ENCODE data around the gene GAD2. TPM values are rescaled to one million over a fixed set of nuclear protein-coding genes. Genes with fewer than 3 reads are reported as not detected.

Gene GAD2
- total and polyA plus RNA-seq, 7 experiments from 2014 or later = not detected

DNA sequence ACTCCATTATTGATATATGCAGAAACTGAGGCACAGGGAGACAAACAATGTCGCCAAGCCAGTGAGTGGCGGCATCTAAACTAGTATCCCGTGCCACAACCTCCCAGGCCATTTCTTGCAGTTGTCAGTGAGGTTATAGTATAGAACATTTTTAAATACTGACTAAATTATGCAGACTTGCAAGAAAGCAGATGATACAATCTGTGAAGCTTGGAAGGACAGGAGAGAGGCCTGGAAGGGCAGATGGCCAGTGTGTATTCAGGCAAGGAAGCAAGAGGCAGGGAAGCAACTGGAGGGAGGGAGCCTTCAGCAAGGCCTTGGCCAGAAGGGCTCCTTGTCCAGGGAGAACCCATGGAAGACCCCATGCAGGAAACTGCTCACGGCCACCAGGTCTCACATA is 111.2 kb downstream of the GAD2 start:
- Mint-ChIP-seq H3K27me3 (peaks cover 0 to 21% (median 9%) of the 10 kb centered on the region in 5 donors), H3K36me3 (peaks cover 0 to 7% (median 3%) of the 10 kb centered on the region in 5 donors), H3K4me1 (peaks cover 0 to 4% (median 0%) of the 10 kb centered on the region in 7 donors), H3K9me3 (peaks cover 0 to 5% (median 3%) of the 10 kb centered on the region in 11 donors), H3K4me3 (no peak overlapping the region), H3K27ac (no peak overlapping the region)
- CTCF ChIA-PET = no interaction called here
- Histone ChIP-seq H3K36me3 (ENCODE audit: control insufficient read depth in 2 of 3, insufficient read depth in 3 of 3, low read length in 3 of 3) (no peaks in the 10 kb centered on the region), H3K27ac (ENCODE audit: low read depth, low read length) (no peak overlapping the region), H3K4me3 (ENCODE audit: low read length) (no peak overlapping the region), H3K27me3 (ENCODE audit: control insufficient read depth in 2 of 2, insufficient read depth in 2 of 2, low read length in 2 of 2) (no peaks in the 10 kb centered on the region), H3K4me1 (ENCODE audit: control insufficient read depth in 2 of 2, insufficient read depth in 2 of 2, low read length in 2 of 2) (no peaks in the 10 kb centered on the region), H3K9me3 (ENCODE audit: control insufficient read depth in 2 of 3, low read length in 3 of 3) (no peaks in the 10 kb centered on the region)
- intact Hi-C loops (cut with micrococcal nuclease) = no loop called here
- POLR2A ChIA-PET = no interaction called here
- ATAC-seq (no peak), DNase-seq (no peak)

DNA sequence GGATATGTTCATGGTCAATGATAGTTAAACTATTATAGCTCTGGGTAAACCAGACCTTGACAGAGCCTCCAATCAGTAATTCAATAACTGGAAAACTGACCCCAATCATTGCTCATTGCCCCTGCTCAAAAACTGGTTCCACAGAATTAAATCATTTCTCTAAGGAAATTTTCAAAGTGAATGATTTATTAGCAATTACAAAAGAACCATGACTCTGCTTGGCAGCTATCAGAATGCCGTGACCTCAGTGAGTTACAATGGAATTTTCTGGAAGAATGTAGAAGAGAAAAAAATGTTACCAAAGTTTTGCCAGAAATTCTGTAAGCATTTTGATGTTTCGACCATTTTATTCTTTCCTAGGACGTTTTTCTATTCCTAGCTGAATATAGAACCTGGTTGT is 114.8 kb downstream of the GAD2 start:
- Histone ChIP-seq H3K4me3 (ENCODE audit: low read length) (no peak overlapping the region), H3K27ac (ENCODE audit: low read depth, low read length) (no peak overlapping the region), H3K36me3 (ENCODE audit: control insufficient read depth in 2 of 3, insufficient read depth in 3 of 3, low read length in 3 of 3) (no peaks in the 10 kb centered on the region), H3K9me3 (ENCODE audit: control insufficient read depth in 2 of 3, low read length in 3 of 3) (no peaks in the 10 kb centered on the region), H3K4me1 (ENCODE audit: control insufficient read depth in 2 of 2, insufficient read depth in 2 of 2, low read length in 2 of 2) (no peaks in the 10 kb centered on the region), H3K27me3 (ENCODE audit: control insufficient read depth in 2 of 2, insufficient read depth in 2 of 2, low read length in 2 of 2) (no peaks in the 10 kb centered on the region)
- peaks cover 0 to 13% (median 3%) of the 10 kb centered on the region in 7 donors for H3K4me1 Mint-ChIP-seq
- peaks cover 0 to 9% (median 6%) of the 10 kb centered on the region in 11 donors for H3K9me3 Mint-ChIP-seq
- no peak for DNase-seq
- ChIA-PET CTCF (no interaction called here), POLR2A (no interaction called here)
- ATAC-seq = no peak
- peaks cover 0 to 7% (median 5%) of the 10 kb centered on the region in 5 donors for H3K36me3 Mint-ChIP-seq
- H3K27me3 Mint-ChIP-seq = peaks cover 0 to 18% (median 4%) of the 10 kb centered on the region in 5 donors
- H3K27ac Mint-ChIP-seq = no peak overlapping the region
- no peak overlapping the region for H3K4me3 Mint-ChIP-seq
- intact Hi-C loops (cut with micrococcal nuclease) = no loop called here

DNA sequence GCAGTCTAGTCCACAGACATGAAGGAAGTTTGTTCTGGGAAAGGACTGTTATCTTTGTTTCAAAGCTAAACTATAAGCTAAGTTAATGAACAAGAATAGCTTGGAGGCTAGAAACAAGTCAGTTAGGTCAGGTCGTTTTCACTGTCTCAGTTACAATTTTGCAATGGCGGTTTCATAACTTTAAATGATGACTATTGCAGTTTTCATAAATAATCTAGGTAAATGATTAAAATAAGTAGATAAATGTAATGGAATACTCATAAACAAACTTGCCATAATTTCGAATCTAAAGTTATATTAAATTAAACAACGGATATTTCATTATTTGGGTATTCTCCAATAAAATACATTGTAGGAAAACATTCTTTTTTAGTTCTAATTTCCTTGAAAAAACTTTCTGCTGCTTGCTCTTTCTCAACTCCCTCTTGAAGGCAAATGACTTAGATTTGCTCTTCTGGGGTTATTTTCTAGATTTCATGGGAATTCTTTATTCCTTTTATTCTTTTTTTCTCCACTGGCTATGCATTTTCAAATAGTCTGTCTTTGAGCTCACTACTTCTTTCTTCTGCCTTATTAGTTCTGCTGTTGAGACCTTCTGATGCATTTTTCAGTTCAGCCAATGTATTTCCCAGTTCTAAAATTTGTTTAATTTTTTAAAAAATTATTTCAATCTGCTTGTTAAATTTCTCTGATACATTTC is 117.8 kb downstream of the GAD2 start:
- CTCF ChIA-PET = interaction anchor here (0.6 to 3.0 kb wide), 6 partner anchors 101 to 547 kb away, joined by 3 to 54 read pairs (median 4); no protein-coding TSS in a partner anchor
- Mint-ChIP-seq H3K9me3 (peaks cover 0 to 11% (median 6%) of the 10 kb centered on the region in 11 donors), H3K4me1 (peaks cover 0 to 16% (median 5%) of the 10 kb centered on the region in 7 donors), H3K36me3 (peaks cover 0 to 7% (median 5%) of the 10 kb centered on the region in 5 donors), H3K27me3 (peaks cover 0 to 5% (median 0%) of the 10 kb centered on the region in 5 donors), H3K4me3 (no peak overlapping the region), H3K27ac (peak overlapping the region in 2 of 9 donors; percentile 2 to 65)
- Histone ChIP-seq H3K36me3 (ENCODE audit: control insufficient read depth in 2 of 3, insufficient read depth in 3 of 3, low read length in 3 of 3) (no peaks in the 10 kb centered on the region), H3K4me1 (ENCODE audit: control insufficient read depth in 2 of 2, insufficient read depth in 2 of 2, low read length in 2 of 2) (no peaks in the 10 kb centered on the region), H3K9me3 (ENCODE audit: control insufficient read depth in 2 of 3, low read length in 3 of 3) (no peaks in the 10 kb centered on the region), H3K27me3 (ENCODE audit: control insufficient read depth in 2 of 2, insufficient read depth in 2 of 2, low read length in 2 of 2) (no peaks in the 10 kb centered on the region), H3K27ac (ENCODE audit: low read depth, low read length) (no peak overlapping the region), H3K4me3 (ENCODE audit: low read length) (no peak overlapping the region)
- intact Hi-C loops (cut with micrococcal nuclease) = loop anchor here in 1 of 2 donors (2.0 kb wide), 1 partner anchor 392 kb away; no protein-coding TSS in a partner anchor
- DNase-seq (no peak), ATAC-seq (no peak)
- POLR2A ChIA-PET = interaction anchor here (1.0 kb wide), 1 partner anchor 257 kb away, joined by 3 read pairs; no protein-coding TSS in a partner anchor

DNA sequence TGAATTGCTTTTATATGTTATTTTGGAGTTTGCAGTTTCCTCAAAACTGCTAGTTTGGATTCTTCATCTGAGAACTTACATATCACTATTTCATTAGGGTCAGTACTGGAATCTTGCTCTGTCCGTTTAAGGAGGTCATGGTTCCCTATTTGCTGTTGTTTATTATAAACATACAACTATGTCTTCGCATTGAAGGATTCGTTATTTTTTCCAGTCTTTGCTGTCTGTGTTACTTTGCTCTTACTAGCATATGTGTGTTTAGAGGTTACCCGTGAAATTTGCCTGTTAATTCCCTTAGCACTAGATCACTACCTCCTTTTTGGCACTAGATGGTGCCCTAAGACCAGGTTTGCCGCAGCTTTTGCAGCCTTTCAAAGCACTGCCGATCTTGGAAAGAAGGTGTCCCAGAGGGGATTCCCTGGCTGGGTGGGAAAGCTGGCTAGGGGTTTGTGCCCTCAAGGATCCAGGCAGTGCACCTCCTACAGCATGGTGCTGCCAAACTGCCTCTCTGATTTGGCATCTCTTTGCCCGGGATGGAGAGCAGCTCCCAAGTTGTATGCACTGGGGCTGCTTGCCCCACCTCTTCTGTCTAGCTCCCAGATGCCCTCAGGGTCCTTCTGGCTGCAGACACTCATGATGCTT is 118.5 kb downstream of the GAD2 start:
- Histone ChIP-seq H3K9me3 (ENCODE audit: control insufficient read depth in 2 of 3, low read length in 3 of 3) (no peaks in the 10 kb centered on the region), H3K27me3 (ENCODE audit: control insufficient read depth in 2 of 2, insufficient read depth in 2 of 2, low read length in 2 of 2) (no peaks in the 10 kb centered on the region), H3K4me1 (ENCODE audit: control insufficient read depth in 2 of 2, insufficient read depth in 2 of 2, low read length in 2 of 2) (no peaks in the 10 kb centered on the region), H3K4me3 (ENCODE audit: low read length) (peak overlapping the region; percentile 43), H3K27ac (ENCODE audit: low read depth, low read length) (no peak overlapping the region), H3K36me3 (ENCODE audit: control insufficient read depth in 2 of 3, insufficient read depth in 3 of 3, low read length in 3 of 3) (no peaks in the 10 kb centered on the region)
- POLR2A ChIA-PET = interaction anchor here (0.6 to 1.0 kb wide), 2 partner anchors 257 to 541 kb away, joined by 3 read pairs; no protein-coding TSS in a partner anchor
- Mint-ChIP-seq H3K4me3 (peak overlapping the region; percentile 53 to 92 (median 86)), H3K36me3 (peaks cover 0 to 7% (median 5%) of the 10 kb centered on the region in 5 donors), H3K9me3 (peaks cover 0 to 11% (median 6%) of the 10 kb centered on the region in 11 donors), H3K27me3 (peaks cover 0 to 2% (median 0%) of the 10 kb centered on the region in 5 donors), H3K27ac (peak overlapping the region in 7 of 9 donors; percentile 2 to 83 (median 60)), H3K4me1 (peaks cover 0 to 12% (median 2%) of the 10 kb centered on the region in 7 donors)
- DNase-seq (peak; percentile 46 to 78 (median 70)), ATAC-seq (peak; percentile 93)
- CTCF ChIA-PET = interaction anchor here (0.6 to 3.0 kb wide), 13 partner anchors 107 to 766 kb away, joined by 3 to 54 read pairs (median 4); no protein-coding TSS in a partner anchor
- intact Hi-C loops (cut with micrococcal nuclease) = loop anchor here (1.0 to 5.0 kb wide), 13 partner anchors 102 to 1025 kb away; partner anchors contain the start of gene APBB1IP (in 1 of the 2)

DNA sequence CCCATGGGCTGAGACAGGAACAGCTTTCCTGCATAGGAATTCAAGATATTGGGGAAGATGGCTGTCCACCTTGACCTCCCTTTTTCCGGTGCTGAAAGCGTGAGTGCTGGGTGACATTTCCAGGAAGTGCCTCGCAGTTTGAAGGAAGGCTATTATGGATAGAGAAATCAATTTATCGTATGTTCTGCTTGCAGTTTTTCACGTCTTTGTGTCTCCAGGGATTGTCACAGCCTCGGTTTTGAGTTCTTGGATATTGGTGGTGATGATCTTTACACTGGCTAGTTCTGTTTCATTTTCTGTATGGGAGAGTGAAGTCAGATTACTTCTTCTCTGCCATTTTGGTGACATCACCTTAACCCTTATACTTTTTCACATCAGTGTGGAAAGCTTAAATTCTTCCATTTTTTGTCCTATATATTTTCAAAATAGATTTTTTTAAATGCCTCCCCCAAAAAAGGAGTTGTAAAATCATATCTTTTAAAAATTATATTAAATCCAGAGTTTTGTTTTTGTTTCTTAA is 119.1 kb downstream of the GAD2 start:
- peak; percentile 47 for ATAC-seq
- H3K4me1 ChIP-seq (ENCODE audit: control insufficient read depth in 2 of 2, insufficient read depth in 2 of 2, low read length in 2 of 2) = no peaks in the 10 kb centered on the region
- no peaks in the 10 kb centered on the region for H3K9me3 ChIP-seq (ENCODE audit: control insufficient read depth in 2 of 3, low read length in 3 of 3)
- POLR2A ChIA-PET = interaction anchor here (0.6 to 1.0 kb wide), 3 partner anchors 256 to 759 kb away, joined by 3 read pairs; no protein-coding TSS in a partner anchor
- DNase-seq = no peak
- peak overlapping the region; percentile 43 for H3K4me3 ChIP-seq (ENCODE audit: low read length)
- Mint-ChIP-seq H3K36me3 (peaks cover 0 to 7% (median 5%) of the 10 kb centered on the region in 5 donors), H3K9me3 (peaks cover 0 to 11% (median 6%) of the 10 kb centered on the region in 11 donors), H3K4me1 (peaks cover 0 to 12% (median 2%) of the 10 kb centered on the region in 7 donors), H3K27ac (peak overlapping the region in 7 of 9 donors; percentile 2 to 83 (median 60)), H3K4me3 (peak overlapping the region; percentile 53 to 92 (median 86)), H3K27me3 (peaks cover 0 to 2% (median 0%) of the 10 kb centered on the region in 5 donors)
- no peaks in the 10 kb centered on the region for H3K36me3 ChIP-seq (ENCODE audit: control insufficient read depth in 2 of 3, insufficient read depth in 3 of 3, low read length in 3 of 3)
- intact Hi-C loops (cut with micrococcal nuclease) = loop anchor here (1.0 to 5.0 kb wide), 13 partner anchors 102 to 1025 kb away; partner anchors contain the start of gene APBB1IP (in 1 of the 2)
- H3K27me3 ChIP-seq (ENCODE audit: control insufficient read depth in 2 of 2, insufficient read depth in 2 of 2, low read length in 2 of 2) = no peaks in the 10 kb centered on the region
- CTCF ChIA-PET = interaction anchor here (0.6 to 3.0 kb wide), 13 partner anchors 106 to 766 kb away, joined by 3 to 54 read pairs (median 4); no protein-coding TSS in a partner anchor
- H3K27ac ChIP-seq (ENCODE audit: low read depth, low read length) = no peak overlapping the region

DNA sequence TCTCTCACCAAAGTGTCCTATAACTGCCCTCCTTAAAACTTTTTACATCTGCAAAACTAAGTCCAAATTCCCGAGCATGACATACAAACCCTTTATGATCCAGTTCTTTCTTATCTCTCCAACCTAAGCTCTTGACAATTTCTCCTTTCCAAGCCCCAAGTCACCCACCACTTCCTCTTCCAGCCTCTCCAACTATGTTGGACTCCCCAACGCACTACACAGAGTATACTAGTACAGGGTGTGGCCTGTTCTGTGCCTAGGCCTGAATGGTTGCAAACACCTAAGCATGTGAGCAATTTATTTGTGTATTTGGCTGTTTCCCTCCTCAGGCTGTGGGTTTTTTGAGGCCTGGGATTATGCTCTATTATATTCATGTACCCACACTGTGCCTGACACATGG is 120.4 kb downstream of the GAD2 start:
- peak overlapping the region in 4 of 10 donors; percentile 3 to 42 (median 36) for H3K4me3 Mint-ChIP-seq
- peaks cover 0 to 11% (median 6%) of the 10 kb centered on the region in 11 donors for H3K9me3 Mint-ChIP-seq
- no peaks in the 10 kb centered on the region for H3K27me3 ChIP-seq (ENCODE audit: control insufficient read depth in 2 of 2, insufficient read depth in 2 of 2, low read length in 2 of 2)
- ChIA-PET POLR2A (no interaction called here), CTCF (interaction anchor here (0.7 to 1.7 kb wide), 3 partner anchors 218 to 223 kb away, joined by 3 to 4 read pairs (median 3); no protein-coding TSS in a partner anchor)
- no peak overlapping the region for H3K27ac ChIP-seq (ENCODE audit: low read depth, low read length)
- H3K27me3 Mint-ChIP-seq = peaks cover 0 to 3% (median 0%) of the 10 kb centered on the region in 5 donors
- H3K36me3 ChIP-seq (ENCODE audit: control insufficient read depth in 2 of 3, insufficient read depth in 3 of 3, low read length in 3 of 3) = no peaks in the 10 kb centered on the region
- ATAC-seq = peak; percentile 36
- intact Hi-C loops (cut with micrococcal nuclease) = loop anchor here in 1 of 2 donors (5.0 kb wide), 1 partner anchor 150 kb away; no protein-coding TSS in a partner anchor
- H3K27ac Mint-ChIP-seq = no peak overlapping the region
- H3K36me3 Mint-ChIP-seq = peaks cover 0 to 7% (median 5%) of the 10 kb centered on the region in 5 donors
- DNase-seq = no peak
- H3K9me3 ChIP-seq (ENCODE audit: control insufficient read depth in 2 of 3, low read length in 3 of 3) = no peaks in the 10 kb centered on the region
- peaks cover 0 to 18% (median 5%) of the 10 kb centered on the region in 7 donors for H3K4me1 Mint-ChIP-seq
- H3K4me3 ChIP-seq (ENCODE audit: low read length) = no peak overlapping the region
- H3K4me1 ChIP-seq (ENCODE audit: control insufficient read depth in 2 of 2, insufficient read depth in 2 of 2, low read length in 2 of 2) = no peaks in the 10 kb centered on the region

Data from naive thymus-derived CD4-positive, alpha-beta T cell (primary cell).